WTC11 (cell line): ENCODE measurements around the gene MSH2. TPM values are rescaled to one million over a fixed set of nuclear protein-coding genes. Genes with fewer than 3 reads are reported as not detected.

Source experiments
- ATAC-seq: fragments of 200-7000 bp; cut with Tn5 transposase; 2 replicates; pipeline ENCODE4 v1.10.0; 2021; ENCODE audit warnings: mild to moderate bottlenecking, moderate library complexity
- CTCF ChIA-PET: fragments of 300-600 bp; sonication (Branson Sonifier 250); formaldehyde crosslinking; loops from one replicate; lab custom pipeline; 2021; ENCODE audit warnings: antibody characterized with exemption; lab: Charles Lee
- POLR2A ChIA-PET: fragments of 350-600 bp; sonication (Branson Sonifier 250); formaldehyde crosslinking; loops from one replicate; lab custom pipeline; 2021; ENCODE audit warnings: antibody characterized with exemption; lab: Charles Lee
- DNase-seq: peaks from one replicate; pipeline ENCODE4 v3.0.0; 2021; ENCODE audit warnings: low spot score
- H3K27ac Mint-ChIP-seq: 2 replicates; pipeline ENCODE4 v1.8.0; 2021; ENCODE audit warnings: mixed read lengths
- H3K27me3 Mint-ChIP-seq: 2 replicates; pipeline ENCODE4 v1.8.0; 2021; ENCODE audit warnings: low read depth, mild to moderate bottlenecking, moderate library complexity, mixed read lengths
- H3K36me3 Mint-ChIP-seq: 2 replicates; pipeline ENCODE4 v1.8.0; 2021; ENCODE audit warnings: mixed read lengths
- H3K4me1 Mint-ChIP-seq: 2 replicates; pipeline ENCODE4 v1.8.0; 2022; ENCODE audit warnings: mixed read lengths
- H3K4me3 Mint-ChIP-seq: 2 replicates; pipeline ENCODE4 v1.8.0; 2021; ENCODE audit warnings: mild to moderate bottlenecking, moderate library complexity, mixed read lengths
- H3K9me3 Mint-ChIP-seq: 2 replicates; pipeline ENCODE4 v1.8.0; 2021; ENCODE audit warnings: mixed read lengths
- CREB1 ChIP-seq: sonication (generic); formaldehyde crosslinking; IDR thresholded peaks from 2 replicates; pipeline ENCODE4 v1.8.0; 2023; ENCODE audit warnings: mild to moderate bottlenecking, missing genetic modification reagents
- FOXJ3 ChIP-seq: sonication (generic); formaldehyde crosslinking; IDR thresholded peaks from 2 replicates; pipeline ENCODE4 v1.9.0; 2021; ENCODE audit warnings: missing genetic modification reagents, mild to moderate bottlenecking, borderline replicate concordance
- GRHL2 ChIP-seq: fragments of 250-450 bp; sonication (Bioruptor Pico); IDR thresholded peaks from 2 replicates; pipeline ENCODE4 v1.8.0; 2022; ENCODE audit warnings: mild to moderate bottlenecking, moderate library complexity; ENCODE audit not compliant: insufficient replicate concordance, severe bottlenecking
- HMGA2 ChIP-seq: fragments of 250-450 bp; sonication (Bioruptor Pico); IDR thresholded peaks from 2 replicates; pipeline ENCODE4 v1.4.0; 2021; ENCODE audit warnings: mild to moderate bottlenecking, moderate library complexity
- IRF2 ChIP-seq: sonication (generic); formaldehyde crosslinking; IDR thresholded peaks from 2 replicates; pipeline ENCODE4 v1.8.0; 2022; ENCODE audit warnings: low read depth, missing genetic modification reagents, borderline replicate concordance
- MXD4 ChIP-seq: fragments of 250-450 bp; sonication (Bioruptor Pico); IDR thresholded peaks from 2 replicates; pipeline ENCODE4 v1.8.0; 2021; ENCODE audit warnings: mild to moderate bottlenecking, moderate library complexity, borderline replicate concordance
- SP1 ChIP-seq: sonication (generic); formaldehyde crosslinking; conservative IDR thresholded peaks from 2 replicates; pipeline ENCODE4 v1.8.1; 2022; ENCODE audit warnings: missing genetic modification reagents
- TEAD1 ChIP-seq: sonication (generic); formaldehyde crosslinking; IDR thresholded peaks from 2 replicates; pipeline ENCODE4 v1.8.0; 2022; ENCODE audit warnings: mild to moderate bottlenecking, missing genetic modification reagents
- ZNF416 ChIP-seq: fragments of 250-450 bp; sonication (Bioruptor Pico); IDR thresholded peaks from 2 replicates; pipeline ENCODE4 v1.9.0; 2021; ENCODE audit warnings: mild to moderate bottlenecking, inconsistent platforms
- total RNA-seq: library from RNA; stranded (reverse); gene quantifications from 3 replicates; pipeline ENCODE4 v1.2.3, GENCODE V29; 2021
- TF ChIP-seq, protein P1 (sequence below): fragments of 250-450 bp; sonication (Bioruptor Pico); IDR thresholded peaks from 2 replicates; pipeline ENCODE4 v1.9.0; 2021; ENCODE audit warnings: mild to moderate bottlenecking
- TF ChIP-seq, protein P2 (sequence below): fragments of 250-450 bp; sonication (Bioruptor Pico); IDR thresholded peaks from 2 replicates; pipeline ENCODE4 v1.9.0; 2021; ENCODE audit warnings: mild to moderate bottlenecking, borderline replicate concordance
- TF ChIP-seq, protein P3 (sequence below): sonication (generic); formaldehyde crosslinking; conservative IDR thresholded peaks from 2 replicates; pipeline ENCODE4 v1.8.1; 2023; ENCODE audit warnings: mild to moderate bottlenecking, low read depth, missing genetic modification reagents, moderate library complexity
- TF ChIP-seq, protein P4 (sequence below): sonication (generic); formaldehyde crosslinking; IDR thresholded peaks from 2 replicates; pipeline ENCODE4 v1.8.0; 2022; ENCODE audit warnings: missing genetic modification reagents
- TF ChIP-seq, protein P5 (sequence below): sonication (generic); formaldehyde crosslinking; IDR thresholded peaks from 2 replicates; pipeline ENCODE4 v1.8.1; 2023; ENCODE audit warnings: mild to moderate bottlenecking, missing genetic modification reagents, borderline replicate concordance

The MSH2 gene
- total RNA-seq, 1 experiment from 2014 or later = 244 TPM

DNA sequence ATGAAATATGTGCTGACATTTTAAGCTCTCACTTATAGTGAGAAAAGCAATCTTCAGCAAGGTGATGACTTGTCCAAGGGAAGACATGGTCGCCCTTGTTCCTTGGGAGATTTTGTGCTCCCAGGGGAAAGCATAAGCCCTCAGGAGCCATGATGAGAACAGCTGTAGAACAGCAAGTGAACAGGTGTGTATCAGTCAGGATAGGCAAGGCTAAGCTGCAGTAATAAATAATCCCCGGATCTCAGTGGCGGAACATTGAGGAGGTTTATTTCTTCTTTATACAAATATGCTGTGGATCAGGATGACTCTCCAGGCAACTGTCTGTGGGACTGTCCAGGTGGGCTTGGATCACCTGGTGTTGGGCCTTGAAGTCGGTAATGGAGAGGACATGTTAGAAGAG, 103.1 kb downstream of the MSH2 start (continued):
- no peak for TF ChIP-seq TEAD1 (CRISPR knock-in tag)
- TF ChIP-seq, all 79 proteins: peak for 0

DNA sequence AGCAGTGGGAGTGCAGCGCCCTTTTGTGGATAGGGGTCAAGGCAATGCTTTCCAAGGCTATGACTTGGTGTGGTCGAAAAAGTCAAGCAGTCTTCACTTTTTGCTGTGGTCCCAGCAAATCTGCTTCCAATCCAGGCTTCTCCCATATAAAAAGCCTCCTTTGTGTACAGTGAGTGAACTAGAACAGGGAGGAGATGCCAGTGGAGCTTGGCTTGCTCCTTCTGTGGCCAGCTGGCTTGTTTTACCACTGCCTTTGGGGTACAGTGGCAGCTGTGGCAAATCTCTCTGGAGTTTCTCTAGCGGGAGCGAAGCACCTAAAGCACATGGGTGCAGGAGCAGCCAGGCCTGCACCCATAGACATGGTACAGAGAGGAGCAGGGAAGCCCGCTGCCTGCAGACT, 103.5 kb downstream of the MSH2 start:
- TF ChIP-seq ZNF416 (no peak), GRHL2 (no peak), SP1 (CRISPR knock-in tag) (no peak), FOXJ3 (no peak), CREB1 (CRISPR knock-in tag) (no peak)
- TF ChIP-seq, protein P1, sequence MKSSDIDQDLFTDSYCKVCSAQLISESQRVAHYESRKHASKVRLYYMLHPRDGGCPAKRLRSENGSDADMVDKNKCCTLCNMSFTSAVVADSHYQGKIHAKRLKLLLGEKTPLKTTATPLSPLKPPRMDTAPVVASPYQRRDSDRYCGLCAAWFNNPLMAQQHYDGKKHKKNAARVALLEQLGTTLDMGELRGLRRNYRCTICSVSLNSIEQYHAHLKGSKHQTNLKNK = no peak
- TF ChIP-seq, protein P2, sequence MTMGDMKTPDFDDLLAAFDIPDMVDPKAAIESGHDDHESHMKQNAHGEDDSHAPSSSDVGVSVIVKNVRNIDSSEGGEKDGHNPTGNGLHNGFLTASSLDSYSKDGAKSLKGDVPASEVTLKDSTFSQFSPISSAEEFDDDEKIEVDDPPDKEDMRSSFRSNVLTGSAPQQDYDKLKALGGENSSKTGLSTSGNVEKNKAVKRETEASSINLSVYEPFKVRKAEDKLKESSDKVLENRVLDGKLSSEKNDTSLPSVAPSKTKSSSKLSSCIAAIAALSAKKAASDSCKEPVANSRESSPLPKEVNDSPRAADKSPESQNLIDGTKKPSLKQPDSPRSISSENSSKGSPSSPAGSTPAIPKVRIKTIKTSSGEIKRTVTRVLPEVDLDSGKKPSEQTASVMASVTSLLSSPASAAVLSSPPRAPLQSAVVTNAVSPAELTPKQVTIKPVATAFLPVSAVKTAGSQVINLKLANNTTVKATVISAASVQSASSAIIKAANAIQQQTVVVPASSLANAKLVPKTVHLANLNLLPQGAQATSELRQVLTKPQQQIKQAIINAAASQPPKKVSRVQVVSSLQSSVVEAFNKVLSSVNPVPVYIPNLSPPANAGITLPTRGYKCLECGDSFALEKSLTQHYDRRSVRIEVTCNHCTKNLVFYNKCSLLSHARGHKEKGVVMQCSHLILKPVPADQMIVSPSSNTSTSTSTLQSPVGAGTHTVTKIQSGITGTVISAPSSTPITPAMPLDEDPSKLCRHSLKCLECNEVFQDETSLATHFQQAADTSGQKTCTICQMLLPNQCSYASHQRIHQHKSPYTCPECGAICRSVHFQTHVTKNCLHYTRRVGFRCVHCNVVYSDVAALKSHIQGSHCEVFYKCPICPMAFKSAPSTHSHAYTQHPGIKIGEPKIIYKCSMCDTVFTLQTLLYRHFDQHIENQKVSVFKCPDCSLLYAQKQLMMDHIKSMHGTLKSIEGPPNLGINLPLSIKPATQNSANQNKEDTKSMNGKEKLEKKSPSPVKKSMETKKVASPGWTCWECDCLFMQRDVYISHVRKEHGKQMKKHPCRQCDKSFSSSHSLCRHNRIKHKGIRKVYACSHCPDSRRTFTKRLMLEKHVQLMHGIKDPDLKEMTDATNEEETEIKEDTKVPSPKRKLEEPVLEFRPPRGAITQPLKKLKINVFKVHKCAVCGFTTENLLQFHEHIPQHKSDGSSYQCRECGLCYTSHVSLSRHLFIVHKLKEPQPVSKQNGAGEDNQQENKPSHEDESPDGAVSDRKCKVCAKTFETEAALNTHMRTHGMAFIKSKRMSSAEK (CRISPR knock-in tag) = no peak
- POLR2A ChIA-PET = no interaction called here
- Mint-ChIP-seq H3K27me3 (peaks cover 11% of the 10 kb centered on the region; the same call in 1 of the 2 replicates), H3K27ac (no peak overlapping the region), H3K4me1 (peaks cover 12% of the 10 kb centered on the region), H3K4me3 (no peak overlapping the region), H3K9me3 (peaks cover 45% of the 10 kb centered on the region), H3K36me3 (peaks cover 41% of the 10 kb centered on the region)
- CTCF ChIA-PET = no interaction called here
- no peak for ATAC-seq
- no peak for DNase-seq

DNA sequence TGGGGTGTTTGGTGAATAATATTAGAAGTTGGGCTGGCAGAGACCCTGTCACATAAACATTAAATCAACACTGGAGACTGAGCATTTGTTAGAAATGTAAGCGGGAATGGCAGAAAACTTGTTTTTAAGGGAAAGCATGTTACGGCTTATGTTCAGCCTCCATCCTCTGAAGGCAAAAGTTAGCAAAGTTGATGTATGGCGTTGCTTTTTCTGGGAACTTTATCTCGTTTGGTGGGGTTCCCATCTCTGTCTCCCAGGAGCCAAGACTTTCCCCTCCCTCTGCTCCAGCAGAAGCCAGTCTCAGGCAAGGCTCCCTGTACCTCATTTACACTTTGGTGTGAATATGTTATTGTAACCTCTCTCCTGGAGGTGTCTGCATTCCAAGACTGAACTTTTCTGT, 105.1 kb downstream of the MSH2 start:
- ChIA-PET POLR2A (no interaction called here), CTCF (no interaction called here)
- peaks cover 11% of the 10 kb centered on the region; the same call in 1 of the 2 replicates for H3K27me3 Mint-ChIP-seq

DNA sequence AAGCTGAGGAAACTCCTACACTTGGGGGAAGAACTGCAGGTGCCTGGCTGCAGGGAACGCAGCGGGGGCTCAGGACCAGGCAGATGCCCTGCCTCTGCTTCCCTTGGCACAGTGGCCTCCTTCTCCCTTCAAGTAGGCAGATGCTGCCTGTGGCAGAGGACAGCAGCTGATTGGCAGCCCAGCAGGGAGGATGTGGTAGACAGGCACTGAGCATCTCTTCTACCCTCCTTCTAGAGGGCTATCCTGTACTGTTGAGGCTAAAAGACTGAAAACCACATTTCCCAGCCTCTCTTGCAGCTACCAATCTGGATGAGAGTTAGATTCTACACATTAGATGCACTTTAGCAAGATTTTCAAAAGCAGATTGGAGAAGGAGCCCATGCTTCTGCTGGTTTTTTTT, 105.7 kb downstream of the MSH2 start:
- Mint-ChIP-seq H3K36me3 (peaks cover 42% of the 10 kb centered on the region), H3K27me3 (peaks cover 11% of the 10 kb centered on the region; the same call in 1 of the 2 replicates), H3K27ac (no peak overlapping the region), H3K4me3 (no peak overlapping the region), H3K4me1 (peaks cover 15% of the 10 kb centered on the region), H3K9me3 (peaks cover 39% of the 10 kb centered on the region)
- no peak for DNase-seq
- ChIA-PET CTCF (no interaction called here), POLR2A (no interaction called here)
- ATAC-seq = no peak
- TF ChIP-seq, protein P3, sequence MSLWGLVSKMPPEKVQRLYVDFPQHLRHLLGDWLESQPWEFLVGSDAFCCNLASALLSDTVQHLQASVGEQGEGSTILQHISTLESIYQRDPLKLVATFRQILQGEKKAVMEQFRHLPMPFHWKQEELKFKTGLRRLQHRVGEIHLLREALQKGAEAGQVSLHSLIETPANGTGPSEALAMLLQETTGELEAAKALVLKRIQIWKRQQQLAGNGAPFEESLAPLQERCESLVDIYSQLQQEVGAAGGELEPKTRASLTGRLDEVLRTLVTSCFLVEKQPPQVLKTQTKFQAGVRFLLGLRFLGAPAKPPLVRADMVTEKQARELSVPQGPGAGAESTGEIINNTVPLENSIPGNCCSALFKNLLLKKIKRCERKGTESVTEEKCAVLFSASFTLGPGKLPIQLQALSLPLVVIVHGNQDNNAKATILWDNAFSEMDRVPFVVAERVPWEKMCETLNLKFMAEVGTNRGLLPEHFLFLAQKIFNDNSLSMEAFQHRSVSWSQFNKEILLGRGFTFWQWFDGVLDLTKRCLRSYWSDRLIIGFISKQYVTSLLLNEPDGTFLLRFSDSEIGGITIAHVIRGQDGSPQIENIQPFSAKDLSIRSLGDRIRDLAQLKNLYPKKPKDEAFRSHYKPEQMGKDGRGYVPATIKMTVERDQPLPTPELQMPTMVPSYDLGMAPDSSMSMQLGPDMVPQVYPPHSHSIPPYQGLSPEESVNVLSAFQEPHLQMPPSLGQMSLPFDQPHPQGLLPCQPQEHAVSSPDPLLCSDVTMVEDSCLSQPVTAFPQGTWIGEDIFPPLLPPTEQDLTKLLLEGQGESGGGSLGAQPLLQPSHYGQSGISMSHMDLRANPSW (CRISPR knock-in tag) = no peak
- TF ChIP-seq, protein P1 = no peak
- TF ChIP-seq, protein P4, sequence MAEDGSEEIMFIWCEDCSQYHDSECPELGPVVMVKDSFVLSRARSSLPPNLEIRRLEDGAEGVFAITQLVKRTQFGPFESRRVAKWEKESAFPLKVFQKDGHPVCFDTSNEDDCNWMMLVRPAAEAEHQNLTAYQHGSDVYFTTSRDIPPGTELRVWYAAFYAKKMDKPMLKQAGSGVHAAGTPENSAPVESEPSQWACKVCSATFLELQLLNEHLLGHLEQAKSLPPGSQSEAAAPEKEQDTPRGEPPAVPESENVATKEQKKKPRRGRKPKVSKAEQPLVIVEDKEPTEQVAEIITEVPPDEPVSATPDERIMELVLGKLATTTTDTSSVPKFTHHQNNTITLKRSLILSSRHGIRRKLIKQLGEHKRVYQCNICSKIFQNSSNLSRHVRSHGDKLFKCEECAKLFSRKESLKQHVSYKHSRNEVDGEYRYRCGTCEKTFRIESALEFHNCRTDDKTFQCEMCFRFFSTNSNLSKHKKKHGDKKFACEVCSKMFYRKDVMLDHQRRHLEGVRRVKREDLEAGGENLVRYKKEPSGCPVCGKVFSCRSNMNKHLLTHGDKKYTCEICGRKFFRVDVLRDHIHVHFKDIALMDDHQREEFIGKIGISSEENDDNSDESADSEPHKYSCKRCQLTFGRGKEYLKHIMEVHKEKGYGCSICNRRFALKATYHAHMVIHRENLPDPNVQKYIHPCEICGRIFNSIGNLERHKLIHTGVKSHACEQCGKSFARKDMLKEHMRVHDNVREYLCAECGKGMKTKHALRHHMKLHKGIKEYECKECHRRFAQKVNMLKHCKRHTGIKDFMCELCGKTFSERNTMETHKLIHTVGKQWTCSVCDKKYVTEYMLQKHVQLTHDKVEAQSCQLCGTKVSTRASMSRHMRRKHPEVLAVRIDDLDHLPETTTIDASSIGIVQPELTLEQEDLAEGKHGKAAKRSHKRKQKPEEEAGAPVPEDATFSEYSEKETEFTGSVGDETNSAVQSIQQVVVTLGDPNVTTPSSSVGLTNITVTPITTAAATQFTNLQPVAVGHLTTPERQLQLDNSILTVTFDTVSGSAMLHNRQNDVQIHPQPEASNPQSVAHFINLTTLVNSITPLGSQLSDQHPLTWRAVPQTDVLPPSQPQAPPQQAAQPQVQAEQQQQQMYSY (CRISPR knock-in tag) = no peak

More for the DNA sequence above, 105.1 kb downstream of the MSH2 start:
- no peak for DNase-seq
- H3K9me3 Mint-ChIP-seq = peaks cover 35% of the 10 kb centered on the region
- TF ChIP-seq GRHL2 (no peak), MXD4 (CRISPR knock-in tag) (no peak), IRF2 (no peak), HMGA2 (CRISPR knock-in tag) (no peak)
- TF ChIP-seq, protein P5, sequence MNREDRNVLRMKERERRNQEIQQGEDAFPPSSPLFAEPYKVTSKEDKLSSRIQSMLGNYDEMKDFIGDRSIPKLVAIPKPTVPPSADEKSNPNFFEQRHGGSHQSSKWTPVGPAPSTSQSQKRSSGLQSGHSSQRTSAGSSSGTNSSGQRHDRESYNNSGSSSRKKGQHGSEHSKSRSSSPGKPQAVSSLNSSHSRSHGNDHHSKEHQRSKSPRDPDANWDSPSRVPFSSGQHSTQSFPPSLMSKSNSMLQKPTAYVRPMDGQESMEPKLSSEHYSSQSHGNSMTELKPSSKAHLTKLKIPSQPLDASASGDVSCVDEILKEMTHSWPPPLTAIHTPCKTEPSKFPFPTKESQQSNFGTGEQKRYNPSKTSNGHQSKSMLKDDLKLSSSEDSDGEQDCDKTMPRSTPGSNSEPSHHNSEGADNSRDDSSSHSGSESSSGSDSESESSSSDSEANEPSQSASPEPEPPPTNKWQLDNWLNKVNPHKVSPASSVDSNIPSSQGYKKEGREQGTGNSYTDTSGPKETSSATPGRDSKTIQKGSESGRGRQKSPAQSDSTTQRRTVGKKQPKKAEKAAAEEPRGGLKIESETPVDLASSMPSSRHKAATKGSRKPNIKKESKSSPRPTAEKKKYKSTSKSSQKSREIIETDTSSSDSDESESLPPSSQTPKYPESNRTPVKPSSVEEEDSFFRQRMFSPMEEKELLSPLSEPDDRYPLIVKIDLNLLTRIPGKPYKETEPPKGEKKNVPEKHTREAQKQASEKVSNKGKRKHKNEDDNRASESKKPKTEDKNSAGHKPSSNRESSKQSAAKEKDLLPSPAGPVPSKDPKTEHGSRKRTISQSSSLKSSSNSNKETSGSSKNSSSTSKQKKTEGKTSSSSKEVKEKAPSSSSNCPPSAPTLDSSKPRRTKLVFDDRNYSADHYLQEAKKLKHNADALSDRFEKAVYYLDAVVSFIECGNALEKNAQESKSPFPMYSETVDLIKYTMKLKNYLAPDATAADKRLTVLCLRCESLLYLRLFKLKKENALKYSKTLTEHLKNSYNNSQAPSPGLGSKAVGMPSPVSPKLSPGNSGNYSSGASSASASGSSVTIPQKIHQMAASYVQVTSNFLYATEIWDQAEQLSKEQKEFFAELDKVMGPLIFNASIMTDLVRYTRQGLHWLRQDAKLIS (CRISPR knock-in tag) = no peak
- TF ChIP-seq, all 79 proteins: peak for 0
- Mint-ChIP-seq H3K4me3 (no peak overlapping the region), H3K4me1 (peaks cover 15% of the 10 kb centered on the region), H3K36me3 (peaks cover 36% of the 10 kb centered on the region), H3K27ac (no peak overlapping the region)
- ATAC-seq = no peak
